Lung (tissue), 12 donors: ENCODE results near the gene PLCG2. TPM values are rescaled to one million over a fixed set of nuclear protein-coding genes. Genes with fewer than 3 reads are reported as not detected.

Experiments used
- ATAC-seq: fragments of 200-7000 bp; cut with Tn5 transposase; one replicate; pipeline ENCODE4 v1.9.1; 2020; ENCODE audit warnings: moderate number of reproducible peaks; ENCODE audit not compliant: insufficient read depth, low FRiP score
- DNase-seq, 3 donors: peaks; one replicate each; pipeline ENCODE4 v3.0.0-alpha.2; 2013 to 2017
- H3K27ac ChIP-seq, 2 donors: one replicate each; pipeline ENCODE4 v1.5.1; 2013; ENCODE audit warnings: mild to moderate bottlenecking in 2 of 2, moderate library complexity in 2 of 2, control low read depth in 1 of 2, inconsistent platforms in 1 of 2, low read depth in 1 of 2, low read length in 1 of 2
- H3K27me3 ChIP-seq, 3 donors: one replicate each; pipeline ENCODE4 v1.5.1; 2013; ENCODE audit warnings: low read length in 2 of 3; ENCODE audit not compliant: control insufficient read depth in 3 of 3, insufficient read depth in 3 of 3
- H3K36me3 ChIP-seq, 4 donors: one replicate each; pipeline ENCODE4 v1.5.1; 2013; ENCODE audit warnings: low read length in 4 of 4, mild to moderate bottlenecking in 1 of 4, moderate library complexity in 1 of 4; ENCODE audit not compliant: control insufficient read depth in 4 of 4, insufficient read depth in 4 of 4
- H3K4me1 ChIP-seq, 5 donors: one replicate each; pipeline ENCODE4 v1.5.1; 2013; ENCODE audit warnings: low read length in 5 of 5, mild to moderate bottlenecking in 2 of 5, moderate library complexity in 1 of 5; ENCODE audit not compliant: control insufficient read depth in 5 of 5, insufficient read depth in 5 of 5
- H3K4me3 ChIP-seq: one replicate; pipeline ENCODE4 v1.5.1; 2013; ENCODE audit warnings: mild to moderate bottlenecking, control low read depth, moderate library complexity
- H3K9ac ChIP-seq, 2 donors: one replicate each; pipeline ENCODE4 v1.5.1; 2013; ENCODE audit warnings: low read length in 2 of 2, control low read depth in 1 of 2; ENCODE audit not compliant: insufficient read depth in 1 of 2
- H3K9me3 ChIP-seq, 4 donors: one replicate each; pipeline ENCODE4 v1.5.1; 2013; ENCODE audit warnings: low read length in 3 of 4, mild to moderate bottlenecking in 1 of 4, moderate library complexity in 1 of 4; ENCODE audit not compliant: control insufficient read depth in 4 of 4, insufficient read depth in 3 of 4
- WGBS, 2 donors: extraction: QIAGEN DNeasy Blood & Tissue Kit; methylation state at CpG; one replicate each; pipeline ENCODE4 v1.1.7; 2013; 5-methylcytosine and 5-hydroxymethylcytosine counted together
- polyA plus RNA-seq, 2 donors: library from polyadenylated mRNA; stranded (reverse); fragments of 200-250 nt; gene quantifications; one replicate each; pipeline ENCODE4 v1.2.1, GENCODE V29; 2013
- total RNA-seq, 2 donors: library from RNA; depleted of rRNA in 1 of 2; stranded (reverse); fragments of >200 nt in 1 of 2; gene quantifications; one replicate each; pipeline ENCODE4 v1.2.1, GENCODE V29; 2014 to 2021
- TF ChIP-seq, protein P1 (sequence below): IDR thresholded peaks from 2 replicates; pipeline ENCODE4 v1.5.1; 2012; ENCODE audit warnings: mild to moderate bottlenecking; ENCODE audit errors: control extremely low read depth, extremely low read depth
- donor health status: control.
- donor health status: control.
- donor health status: Bipolar disorder and iron deficiency.
- donor health status: healthy.
- donor health status: DM: yes; HTN: yes; CAD: no.

The PLCG2 gene
- total and polyA plus RNA-seq, 4 donors, result 8.8 to 41.0 (median 29.4) TPM

- no peaks in the 10 kb centered on the region for H3K27me3 ChIP-seq
- no peak overlapping the region for H3K27ac ChIP-seq
- H3K36me3 ChIP-seq, result peaks cover 0 to 12% (median 0%) of the 10 kb centered on the region in 4 donors
- no peak for DNase-seq
- H3K4me1 ChIP-seq, result no peaks in the 10 kb centered on the region
- H3K9me3 ChIP-seq, result no peaks in the 10 kb centered on the region
- TF ChIP-seq, protein P1, sequence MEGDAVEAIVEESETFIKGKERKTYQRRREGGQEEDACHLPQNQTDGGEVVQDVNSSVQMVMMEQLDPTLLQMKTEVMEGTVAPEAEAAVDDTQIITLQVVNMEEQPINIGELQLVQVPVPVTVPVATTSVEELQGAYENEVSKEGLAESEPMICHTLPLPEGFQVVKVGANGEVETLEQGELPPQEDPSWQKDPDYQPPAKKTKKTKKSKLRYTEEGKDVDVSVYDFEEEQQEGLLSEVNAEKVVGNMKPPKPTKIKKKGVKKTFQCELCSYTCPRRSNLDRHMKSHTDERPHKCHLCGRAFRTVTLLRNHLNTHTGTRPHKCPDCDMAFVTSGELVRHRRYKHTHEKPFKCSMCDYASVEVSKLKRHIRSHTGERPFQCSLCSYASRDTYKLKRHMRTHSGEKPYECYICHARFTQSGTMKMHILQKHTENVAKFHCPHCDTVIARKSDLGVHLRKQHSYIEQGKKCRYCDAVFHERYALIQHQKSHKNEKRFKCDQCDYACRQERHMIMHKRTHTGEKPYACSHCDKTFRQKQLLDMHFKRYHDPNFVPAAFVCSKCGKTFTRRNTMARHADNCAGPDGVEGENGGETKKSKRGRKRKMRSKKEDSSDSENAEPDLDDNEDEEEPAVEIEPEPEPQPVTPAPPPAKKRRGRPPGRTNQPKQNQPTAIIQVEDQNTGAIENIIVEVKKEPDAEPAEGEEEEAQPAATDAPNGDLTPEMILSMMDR, result no peak
- no peak overlapping the region for H3K4me3 ChIP-seq
- WGBS, 2 donors, result 90 to 92% methylated on average over 14 of the region's 14 CpGs
- H3K9ac ChIP-seq, result no peak overlapping the region
- ATAC-seq, result no peak
Observed at GRCh38 chr16:81912395-81912794, 133.3 kb downstream of the PLCG2 start.

GRCh38 chr16:81913222-81913621, 134.1 kb downstream of the PLCG2 start:
- ATAC-seq (no peak), DNase-seq (no peak)
- TF ChIP-seq, protein P1, result no peak
- 91 to 92% methylated on average over 5 of the region's 5 CpGs for WGBS, 2 donors
- H3K9ac ChIP-seq, result no peak overlapping the region
- peaks cover 0 to 10% (median 0%) of the 10 kb centered on the region in 4 donors for H3K36me3 ChIP-seq
- H3K9me3 ChIP-seq, result no peaks in the 10 kb centered on the region
- no peak overlapping the region for H3K4me3 ChIP-seq
- H3K27ac ChIP-seq, result no peak overlapping the region
- no peaks in the 10 kb centered on the region for H3K27me3 ChIP-seq
- no peaks in the 10 kb centered on the region for H3K4me1 ChIP-seq

DNA sequence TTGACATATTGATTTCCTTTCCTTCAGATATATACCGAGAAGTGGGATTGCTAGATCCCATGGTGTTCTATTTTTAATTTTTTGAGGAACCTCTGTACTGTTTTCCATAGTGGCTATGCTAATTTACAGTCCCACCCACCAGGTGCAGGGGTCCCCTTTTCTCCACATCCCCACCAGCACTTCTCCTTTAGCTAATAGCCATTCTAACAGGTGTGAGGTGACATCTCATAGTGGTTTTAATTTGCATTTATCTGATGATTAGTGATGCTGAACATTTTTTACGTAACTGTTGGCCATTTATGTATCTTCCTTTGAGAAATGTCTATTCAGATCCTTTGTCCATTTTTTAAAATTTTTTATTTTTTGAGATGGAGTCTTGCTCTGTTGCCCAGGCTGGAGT, 138.3 kb downstream of the PLCG2 start:
- Histone ChIP-seq H3K9me3 (no peaks in the 10 kb centered on the region), H3K27me3 (no peaks in the 10 kb centered on the region), H3K4me3 (no peak overlapping the region), H3K9ac (no peak overlapping the region), H3K27ac (no peak overlapping the region), H3K4me1 (peaks cover 0 to 2% (median 0%) of the 10 kb centered on the region in 5 donors), H3K36me3 (peaks cover 0 to 7% (median 0%) of the 10 kb centered on the region in 4 donors)
- DNase-seq, result no peak
- WGBS, 2 donors, result 95 to 99% methylated on average over 2 of the region's 2 CpGs
- TF ChIP-seq, protein P1, result no peak
- no peak for ATAC-seq

DNA sequence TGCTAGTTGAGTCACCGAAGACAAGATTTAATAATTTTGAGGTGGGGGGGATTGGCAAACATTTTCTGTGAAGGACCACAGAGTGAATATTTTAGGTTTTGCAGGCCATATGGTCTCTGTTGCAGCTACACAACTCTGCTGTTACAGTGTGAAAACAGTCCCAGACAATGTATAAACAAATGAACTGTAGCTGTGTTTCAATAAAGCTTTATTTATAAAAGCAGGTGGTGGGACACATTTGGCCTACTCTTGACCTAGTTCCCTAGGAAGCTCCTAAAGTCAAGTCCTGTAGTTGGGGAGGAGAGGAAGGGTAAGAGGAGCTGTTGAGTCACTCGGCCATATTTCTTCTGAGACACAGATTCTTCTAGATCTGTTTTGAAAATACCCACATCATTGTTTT, 139.8 kb downstream of the PLCG2 start:
- H3K9ac ChIP-seq, result no peak overlapping the region
- peaks cover 0 to 7% (median 0%) of the 10 kb centered on the region in 4 donors for H3K36me3 ChIP-seq
- no peaks in the 10 kb centered on the region for H3K9me3 ChIP-seq
- H3K4me3 ChIP-seq, result no peak overlapping the region
- no peaks in the 10 kb centered on the region for H3K27me3 ChIP-seq
- H3K27ac ChIP-seq, result no peak overlapping the region
- 96 to 97% methylated on average over 2 of the region's 2 CpGs for WGBS, 2 donors
- no peak for DNase-seq
- TF ChIP-seq, protein P1, result no peak
- no peak for ATAC-seq
- peaks cover 0 to 2% (median 0%) of the 10 kb centered on the region in 5 donors for H3K4me1 ChIP-seq
